HEK293T (cell line): ENCODE measurements around the gene BMP15.

Source experiments
- CTCF ChIA-PET: fragments of 350-600 bp; formaldehyde crosslinking; extraction: SDS; loops from one replicate; lab custom pipeline; 2021; ENCODE audit warnings: antibody characterized with exemption, inconsistent platforms; lab: Yijun Ruan, JAX
- POLR2A ChIA-PET: fragments of 350-600 bp; formaldehyde crosslinking; extraction: SDS; loops from one replicate; lab custom pipeline; 2020; ENCODE audit warnings: antibody characterized with exemption, inconsistent platforms; lab: Yijun Ruan, JAX
- DNase-seq: peaks from one replicate; pipeline ENCODE4 v3.0.0; 2012; ENCODE audit warnings: mixed read lengths; ENCODE audit errors: extremely low spot score
- ARNT ChIP-seq: fragments of 450-650 bp; IDR thresholded peaks from 2 replicates; pipeline ENCODE4 v1.6.1; 2017; ENCODE audit warnings: mild to moderate bottlenecking
- BHLHE40 ChIP-seq: fragments of 450-650 bp; IDR thresholded peaks from 2 replicates; pipeline ENCODE4 v1.6.1; 2016; ENCODE audit warnings: mild to moderate bottlenecking, moderate library complexity, borderline replicate concordance
- CTBP1 ChIP-seq: fragments of 450-650 bp; IDR thresholded peaks from 2 replicates; pipeline ENCODE4 v1.6.1; 2016; ENCODE audit warnings: borderline replicate concordance
- ELF4 ChIP-seq: fragments of 450-650 bp; IDR thresholded peaks from 2 replicates; pipeline ENCODE4 v1.6.1; 2017; ENCODE audit warnings: antibody characterized with exemption
- FOXA1 ChIP-seq: fragments of 450-650 bp; IDR thresholded peaks from 2 replicates; pipeline ENCODE4 v1.6.1; 2016; ENCODE audit warnings: mild to moderate bottlenecking
- FOXK2 ChIP-seq: fragments of 450-650 bp; IDR thresholded peaks from 2 replicates; pipeline ENCODE4 v1.6.1; 2016; ENCODE audit warnings: mild to moderate bottlenecking
- FOXM1 ChIP-seq: fragments of 450-650 bp; IDR thresholded peaks from 2 replicates; pipeline ENCODE4 v1.6.1; 2017; ENCODE audit warnings: mild to moderate bottlenecking, borderline replicate concordance
- HDGF ChIP-seq: fragments of 450-650 bp; IDR thresholded peaks from 2 replicates; pipeline ENCODE4 v1.6.1; 2017; ENCODE audit warnings: antibody characterized with exemption, borderline replicate concordance
- L3MBTL2 ChIP-seq: fragments of 450-650 bp; conservative IDR thresholded peaks from 2 replicates; pipeline ENCODE4 v1.6.1; 2016; ENCODE audit warnings: mild to moderate bottlenecking
- LEF1 ChIP-seq: fragments of 450-650 bp; IDR thresholded peaks from 2 replicates; pipeline ENCODE4 v1.6.1; 2017; ENCODE audit warnings: mild to moderate bottlenecking, borderline replicate concordance
- NFRKB ChIP-seq: fragments of 450-650 bp; IDR thresholded peaks from 2 replicates; pipeline ENCODE4 v1.6.1; 2016; ENCODE audit warnings: mild to moderate bottlenecking, moderate library complexity
- SP1 ChIP-seq: fragments of 450-650 bp; IDR thresholded peaks from 2 replicates; pipeline ENCODE4 v1.6.1; 2017
- SUZ12 ChIP-seq: fragments of 450-650 bp; IDR thresholded peaks from 2 replicates; pipeline ENCODE4 v1.6.1; 2016; ENCODE audit warnings: mild to moderate bottlenecking
- TARDBP ChIP-seq: fragments of 450-650 bp; IDR thresholded peaks from 2 replicates; pipeline ENCODE4 v1.6.1; 2016
- ZNF384 ChIP-seq: fragments of 450-650 bp; IDR thresholded peaks from 2 replicates; pipeline ENCODE4 v1.6.1; 2016
- TF ChIP-seq, protein P1 (sequence below): fragments of 450-650 bp; IDR thresholded peaks from 2 replicates; pipeline ENCODE4 v1.6.1; 2016

Gene BMP15

DNA sequence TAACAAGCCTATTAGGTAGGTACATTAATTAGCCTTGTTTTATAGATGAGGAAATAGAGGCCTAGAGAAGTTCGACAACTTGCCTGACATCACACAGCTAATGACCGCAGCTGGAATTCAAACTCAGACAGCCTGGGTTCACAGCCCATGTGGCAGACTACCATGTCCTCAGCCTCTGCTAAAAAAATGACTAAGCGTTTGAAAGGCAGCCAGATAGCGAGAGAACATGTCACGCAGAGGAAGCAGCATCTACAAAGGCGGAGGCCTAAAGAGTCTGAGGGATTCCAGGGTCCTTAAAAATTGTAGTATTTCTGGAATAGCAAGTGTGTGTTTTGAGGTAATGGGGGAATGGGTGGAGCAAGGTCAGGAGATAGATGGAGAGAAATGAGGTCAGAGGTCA, 33.2 kb upstream of the BMP15 start:
- no peak for TF ChIP-seq NFRKB
- TF ChIP-seq HDGF: no peak
- TF ChIP-seq BHLHE40: no peak
- no peak for TF ChIP-seq LEF1
- no peak for TF ChIP-seq FOXK2
- no peak for TF ChIP-seq CTBP1
- no peak for TF ChIP-seq ELF4
- TF ChIP-seq SUZ12: no peak
- TF ChIP-seq SP1: no peak
- no peak for TF ChIP-seq FOXA1
- TF ChIP-seq FOXM1: no peak
- TF ChIP-seq TARDBP: no peak
- TF ChIP-seq ARNT: no peak
- TF ChIP-seq L3MBTL2: no peak
- ChIA-PET POLR2A (no interaction called here), CTCF (no interaction called here)
- DNase-seq: no peak

DNA sequence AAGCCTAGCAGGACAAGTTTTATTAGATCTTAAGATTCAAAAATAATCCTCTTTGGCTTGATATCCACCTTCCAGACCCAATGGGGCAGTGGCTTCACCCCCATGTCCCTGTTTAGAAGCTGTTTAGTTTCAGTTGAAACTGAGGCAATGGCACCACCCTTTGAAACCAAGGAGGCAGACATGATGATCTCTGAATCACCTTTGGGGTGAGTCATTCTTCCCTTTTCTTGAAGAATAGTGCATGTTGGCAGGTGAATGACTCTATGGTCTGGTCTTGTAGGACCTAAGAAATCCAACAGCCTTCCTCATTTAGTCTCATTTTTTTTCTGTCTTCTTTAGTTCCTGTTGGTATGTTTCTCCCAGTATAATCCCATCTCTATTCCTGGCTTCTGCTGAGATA, 29.5 kb upstream of the BMP15 start:
- no peak for DNase-seq
- ChIA-PET CTCF (no interaction called here), POLR2A (no interaction called here)
- no peak for TF ChIP-seq FOXK2
- no peak for TF ChIP-seq HDGF

DNA sequence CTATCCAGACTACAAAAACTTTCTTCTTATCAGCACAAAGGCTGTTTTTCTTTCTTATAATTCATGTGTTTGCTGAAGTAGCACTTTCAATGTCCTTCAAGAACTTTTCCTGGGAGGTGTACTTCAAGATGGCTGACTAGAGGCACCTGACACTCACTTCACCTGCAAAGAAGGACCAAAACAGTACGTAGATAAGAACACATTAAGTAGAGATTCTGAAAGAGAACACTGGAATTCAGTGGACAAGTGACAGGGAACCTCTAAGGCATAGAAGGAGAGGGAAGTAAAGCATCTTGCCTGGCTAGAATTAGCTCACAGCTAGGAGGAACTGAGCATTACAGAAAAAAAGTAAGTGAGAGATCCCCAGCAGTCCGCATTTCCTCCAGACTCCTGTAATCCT, 21.7 kb upstream of the BMP15 start:
- no peak for DNase-seq
- ChIA-PET CTCF (no interaction called here), POLR2A (no interaction called here)
- TF ChIP-seq ELF4 (no peak), ZNF384 (no peak), FOXK2 (no peak), SUZ12 (no peak), CTBP1 (no peak), NFRKB (no peak), ARNT (no peak), TARDBP (no peak), FOXA1 (no peak), HDGF (no peak), BHLHE40 (no peak), FOXM1 (no peak), SP1 (no peak), LEF1 (no peak), L3MBTL2 (no peak)
- TF ChIP-seq, protein P1, sequence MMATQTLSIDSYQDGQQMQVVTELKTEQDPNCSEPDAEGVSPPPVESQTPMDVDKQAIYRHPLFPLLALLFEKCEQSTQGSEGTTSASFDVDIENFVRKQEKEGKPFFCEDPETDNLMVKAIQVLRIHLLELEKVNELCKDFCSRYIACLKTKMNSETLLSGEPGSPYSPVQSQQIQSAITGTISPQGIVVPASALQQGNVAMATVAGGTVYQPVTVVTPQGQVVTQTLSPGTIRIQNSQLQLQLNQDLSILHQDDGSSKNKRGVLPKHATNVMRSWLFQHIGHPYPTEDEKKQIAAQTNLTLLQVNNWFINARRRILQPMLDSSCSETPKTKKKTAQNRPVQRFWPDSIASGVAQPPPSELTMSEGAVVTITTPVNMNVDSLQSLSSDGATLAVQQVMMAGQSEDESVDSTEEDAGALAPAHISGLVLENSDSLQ: no peak

DNA sequence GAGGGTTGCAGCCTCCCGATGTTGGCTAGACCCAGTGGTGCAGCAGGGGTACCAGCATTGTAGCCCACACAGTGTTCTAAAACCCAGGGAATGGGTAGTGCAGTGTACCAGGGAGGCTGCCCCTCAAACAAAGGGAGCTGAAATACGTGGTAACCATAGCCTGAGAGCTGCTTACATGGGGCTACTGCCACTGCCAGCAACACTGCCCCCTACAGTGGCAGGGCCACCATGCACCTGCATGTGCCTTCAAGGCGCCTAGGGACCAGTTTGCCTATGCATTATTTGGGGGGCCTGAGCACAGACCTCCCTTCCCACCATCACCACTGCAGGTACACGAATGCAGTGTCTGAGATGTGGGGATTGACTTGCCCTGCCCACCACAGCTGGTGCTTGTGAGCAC, 21.0 kb upstream of the BMP15 start:
- CTCF ChIA-PET: no interaction called here
- DNase-seq: no peak
- POLR2A ChIA-PET: no interaction called here
- no peak for TF ChIP-seq BHLHE40
- no peak for TF ChIP-seq NFRKB
- TF ChIP-seq LEF1: no peak
- no peak for TF ChIP-seq HDGF
- TF ChIP-seq ZNF384: no peak
- no peak for TF ChIP-seq SUZ12
- no peak for TF ChIP-seq CTBP1
- no peak for TF ChIP-seq SP1
- TF ChIP-seq L3MBTL2: no peak
- TF ChIP-seq FOXM1: no peak
- TF ChIP-seq ELF4: no peak
- TF ChIP-seq FOXA1: no peak
- TF ChIP-seq TARDBP: no peak
- no peak for TF ChIP-seq FOXK2
- TF ChIP-seq, protein P1: no peak

DNA sequence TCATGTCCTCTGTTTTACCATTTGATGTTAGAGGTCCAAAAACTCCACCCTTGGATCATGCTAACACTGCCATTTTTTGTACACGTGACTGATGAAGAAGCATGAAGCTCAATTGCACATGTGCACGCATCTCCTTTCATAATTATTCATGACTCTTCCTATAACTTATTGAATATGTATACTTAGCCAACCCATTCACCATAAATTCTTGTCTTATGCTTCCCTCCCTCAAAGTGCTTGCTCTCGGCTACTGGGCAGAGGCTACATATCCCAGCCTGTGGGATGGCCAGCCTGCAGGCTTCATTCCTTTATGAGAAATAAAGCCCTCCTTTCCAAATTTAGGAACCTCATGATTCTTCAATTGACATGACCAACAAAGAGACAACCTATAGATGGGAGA, 17.5 kb upstream of the BMP15 start:
- no peak for DNase-seq
- POLR2A ChIA-PET: no interaction called here
- CTCF ChIA-PET: interaction anchor here (0.5 kb wide), 1 partner anchor 18 kb away, joined by 3 read pairs; the partner anchor contains the start of gene BMP15
- no peak for TF ChIP-seq LEF1
- TF ChIP-seq, protein P1: no peak
- TF ChIP-seq FOXK2: no peak
- TF ChIP-seq SUZ12: no peak
- TF ChIP-seq CTBP1: no peak
- no peak for TF ChIP-seq ELF4
- no peak for TF ChIP-seq ZNF384
- TF ChIP-seq L3MBTL2: no peak
- no peak for TF ChIP-seq BHLHE40
- no peak for TF ChIP-seq FOXA1
- TF ChIP-seq SP1: no peak
- TF ChIP-seq TARDBP: no peak
- no peak for TF ChIP-seq ARNT
- no peak for TF ChIP-seq NFRKB
- no peak for TF ChIP-seq FOXM1

DNA sequence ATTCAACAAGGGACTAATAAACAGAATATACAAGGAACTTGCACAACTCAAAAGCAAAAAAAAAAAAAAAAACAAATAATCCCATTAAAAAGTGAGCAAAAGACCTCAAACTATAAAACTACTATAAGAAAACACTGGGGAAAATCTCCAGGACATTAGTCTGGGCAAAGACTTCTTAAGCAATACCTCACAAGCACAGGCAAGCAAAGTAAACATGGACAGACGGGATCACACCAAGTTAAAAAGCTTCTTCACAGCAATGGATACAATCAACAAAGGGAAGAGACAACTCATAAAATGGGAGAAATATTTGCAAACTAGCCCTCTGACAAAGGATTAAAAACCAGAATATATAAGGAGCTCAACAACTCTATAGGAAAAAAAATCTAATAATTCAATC, 17.1 kb upstream of the BMP15 start:
- no peak for DNase-seq
- POLR2A ChIA-PET: no interaction called here
- CTCF ChIA-PET: no interaction called here
- TF ChIP-seq FOXK2 (no peak), SUZ12 (no peak), L3MBTL2 (no peak), ZNF384 (no peak), TARDBP (no peak), NFRKB (no peak), BHLHE40 (no peak), SP1 (no peak), FOXA1 (no peak), HDGF (no peak), FOXM1 (no peak), LEF1 (no peak), ELF4 (no peak), ARNT (no peak), CTBP1 (no peak)
- TF ChIP-seq, protein P1: no peak
